GM12801 (cell line): ENCODE results near the gene KIF2A.

Experiments
- CTCF ChIP-seq: IDR thresholded peaks from one replicate; pipeline ENCODE4 v1.5.1; 2011; ENCODE audit warnings: control low read depth; ENCODE audit not compliant: insufficient read length; ENCODE audit errors: extremely low read depth

KIF2A gene

GRCh38 chr5:62385131-62385530, 79.1 kb downstream of the KIF2A start:
- TF ChIP-seq CTCF: no peak

- no peak for TF ChIP-seq CTCF
Measured at GRCh38 chr5:62385816-62386400, 79.9 kb downstream of the KIF2A start.

GRCh38 chr5:62386824-62387223, 80.8 kb downstream of the KIF2A start:
- no peak for TF ChIP-seq CTCF

DNA sequence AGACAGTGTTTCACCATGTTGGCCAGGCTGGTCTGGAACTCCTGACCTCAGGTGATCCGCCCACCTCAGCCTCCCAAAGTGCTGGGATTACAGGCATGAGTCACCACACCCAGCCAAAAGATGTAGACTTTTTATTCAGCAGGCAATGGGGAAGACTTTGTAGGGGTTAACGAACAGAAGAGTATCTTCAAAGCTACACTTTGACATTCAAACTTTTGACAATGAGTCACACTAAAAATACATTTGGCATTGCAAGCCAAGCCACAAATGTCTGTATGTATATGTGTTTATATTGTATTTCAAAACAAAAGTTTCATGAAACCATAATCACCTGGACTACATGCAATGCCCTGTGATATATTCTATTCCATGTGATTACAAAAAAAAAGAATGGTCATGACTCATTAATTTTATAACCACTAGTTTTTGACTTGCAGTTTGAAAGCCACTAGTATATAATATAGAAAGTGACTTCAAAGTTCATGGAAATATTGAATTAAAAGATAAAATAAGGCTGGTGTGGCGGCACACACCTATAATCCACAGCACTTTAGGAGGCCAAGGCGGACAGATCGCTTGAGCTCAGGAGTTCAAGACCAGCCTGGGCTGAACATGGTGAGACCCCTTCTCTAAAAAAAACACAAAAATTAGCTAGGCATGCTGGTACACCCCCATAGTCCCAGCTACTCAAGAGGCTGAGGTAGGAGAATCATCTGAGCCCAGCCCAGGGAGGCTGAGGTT, 89.4 kb downstream of the KIF2A start:
- TF ChIP-seq CTCF: no peak

- no peak for TF ChIP-seq CTCF
Measured at GRCh38 chr5:62403411-62404250, 97.6 kb downstream of the KIF2A start, which contains the start of gene DIMT1. Gene DIMT1, minus strand, starts transcription at chr5:62403905. Its CDS starts 133 bp downstream, at chr5:62403772.

GRCh38 chr5:62412549-62413329, 106.7 kb downstream of the KIF2A start, which contains the start of gene IPO11:
Gene IPO11, plus strand, starts transcription at chr5:62412763. Its CDS starts 24,517 bp downstream, at chr5:62437280.
- no peak for TF ChIP-seq CTCF

- TF ChIP-seq CTCF: no peak
Measured at GRCh38 chr5:62413711-62414110, 107.7 kb downstream of the KIF2A start.
